Loucy (cell line): ENCODE data around the gene KDM7A.

Experiments used
- CTCF ChIP-seq: fragments of 200-600 bp; sonication (generic); conservative IDR thresholded peaks from 2 replicates; pipeline ENCODE4 v1.5.1; 2014; ENCODE audit warnings: mild to moderate bottlenecking, antibody characterized with exemption, low read length
- EZH2phosphoT487 ChIP-seq: fragments of 200-600 bp; IDR thresholded peaks from 2 replicates; pipeline ENCODE4 v1.6.1; 2018; ENCODE audit warnings: antibody characterized with exemption, mild to moderate bottlenecking, moderate library complexity, borderline replicate concordance

GRCh38 chr7:140126435-140127034 is 50.2 kb downstream of the KDM7A start:
- TF ChIP-seq CTCF (no peak), EZH2phosphoT487 (no peak)
